SK-N-SH treated with all-trans-retinoic acid at 6 μM for 48 hours (cell line): Measurements from ENCODE around the gene MRPL28.
"Not testable (repeated sequence)": the region's sequence is repeated elsewhere in the genome, so short reads cannot be mapped to it uniquely, and the experiment has no call there.

Source experiments
- ATAC-seq: fragments of 200-7000 bp; cut with Tn5 transposase; 3 replicates; pipeline ENCODE4 v1.9.1; 2020; ENCODE audit warnings: mild to moderate bottlenecking, moderate library complexity
- BACH2 ChIP-seq: fragments of 250-450 bp; sonication (Bioruptor Pico); IDR thresholded peaks from 2 replicates; pipeline ENCODE4 v1.9.0; 2021; ENCODE audit warnings: mild to moderate bottlenecking, borderline replicate concordance
- CREB5 ChIP-seq: fragments of 250-450 bp; sonication (Bioruptor Pico); IDR thresholded peaks from 2 replicates; pipeline ENCODE4 v1.5.1; 2020; ENCODE audit warnings: low read depth, mild to moderate bottlenecking, moderate library complexity
- CSDC2 ChIP-seq: fragments of 250-450 bp; sonication (Bioruptor Pico); IDR thresholded peaks from 2 replicates; pipeline ENCODE4 v1.5.0; 2020; ENCODE audit warnings: mild to moderate bottlenecking, moderate library complexity
- ESRRG ChIP-seq: fragments of 250-450 bp; sonication (Bioruptor Pico); IDR thresholded peaks from 2 replicates; pipeline ENCODE4 v1.6.1; 2021; ENCODE audit warnings: mild to moderate bottlenecking
- GLIS3 ChIP-seq: fragments of 250-450 bp; sonication (Bioruptor Pico); IDR thresholded peaks from 2 replicates; pipeline ENCODE4 v1.5.0; 2020; ENCODE audit warnings: mild to moderate bottlenecking, moderate library complexity
- ISL1 ChIP-seq: fragments of 250-450 bp; sonication (Bioruptor Pico); IDR thresholded peaks from 2 replicates; pipeline ENCODE4 v2.1.2; 2022; ENCODE audit warnings: mild to moderate bottlenecking, moderate library complexity
- OSR1 ChIP-seq: fragments of 250-450 bp; sonication (Bioruptor Pico); IDR thresholded peaks from 2 replicates; pipeline ENCODE4 v1.8.0; 2022; ENCODE audit warnings: moderate library complexity, mild to moderate bottlenecking, inconsistent platforms
- PATZ1 ChIP-seq: fragments of 250-450 bp; sonication (Bioruptor Pico); IDR thresholded peaks from 2 replicates; pipeline ENCODE4 v1.8.0; 2020; ENCODE audit warnings: mild to moderate bottlenecking, moderate library complexity, borderline replicate concordance
- POU6F1 ChIP-seq: fragments of 250-450 bp; sonication (Bioruptor Pico); IDR thresholded peaks from 2 replicates; pipeline ENCODE4 v1.8.0; 2021; ENCODE audit warnings: low read depth, mild to moderate bottlenecking, moderate library complexity, borderline replicate concordance
- PPARA ChIP-seq: fragments of 250-450 bp; sonication (Bioruptor Pico); IDR thresholded peaks from 2 replicates; pipeline ENCODE4 v1.5.0; 2020; ENCODE audit warnings: mild to moderate bottlenecking, borderline replicate concordance
- RARB ChIP-seq: fragments of 250-450 bp; sonication (Bioruptor Pico); IDR thresholded peaks from 2 replicates; pipeline ENCODE4 v1.8.0; 2021; ENCODE audit warnings: mild to moderate bottlenecking, moderate library complexity
- SNAI2 ChIP-seq: fragments of 250-450 bp; sonication (Bioruptor Pico); IDR thresholded peaks from 2 replicates; pipeline ENCODE4 v1.5.0; 2020; ENCODE audit warnings: mild to moderate bottlenecking, moderate library complexity
- TCF4 ChIP-seq: fragments of 250-450 bp; sonication (Bioruptor Pico); IDR thresholded peaks from 2 replicates; pipeline ENCODE4 v1.8.0; 2021; ENCODE audit warnings: mild to moderate bottlenecking, moderate library complexity, borderline replicate concordance
- TOX ChIP-seq: fragments of 250-450 bp; sonication (Bioruptor Pico); IDR thresholded peaks from 2 replicates; pipeline ENCODE4 v1.8.0; 2021; ENCODE audit warnings: mild to moderate bottlenecking, moderate library complexity, borderline replicate concordance
- ZC3H10 ChIP-seq: fragments of 250-450 bp; sonication (Bioruptor Pico); IDR thresholded peaks from 2 replicates; pipeline ENCODE4 v1.5.1; 2021; ENCODE audit warnings: mild to moderate bottlenecking, moderate library complexity
- ZFP3 ChIP-seq: fragments of 250-450 bp; sonication (Bioruptor Pico); IDR thresholded peaks from 2 replicates; pipeline ENCODE4 v1.5.0; 2020; ENCODE audit warnings: mild to moderate bottlenecking, moderate library complexity
- ZFP30 ChIP-seq: fragments of 450-650 bp; formaldehyde crosslinking; IDR thresholded peaks from 2 replicates; pipeline ENCODE4 v1.5.0; 2022; ENCODE audit warnings: mild to moderate bottlenecking, moderate library complexity
- ZNF565 ChIP-seq: fragments of 450-650 bp; formaldehyde crosslinking; conservative IDR thresholded peaks from 2 replicates; pipeline ENCODE4 v1.5.0; 2020; ENCODE audit warnings: low read depth, mild to moderate bottlenecking, moderate library complexity
- ZNF70 ChIP-seq: fragments of 450-650 bp; formaldehyde crosslinking; IDR thresholded peaks from 2 replicates; pipeline ENCODE4 v1.5.0; 2020; ENCODE audit warnings: mild to moderate bottlenecking, moderate library complexity
- ZNF8 ChIP-seq: fragments of 450-650 bp; formaldehyde crosslinking; IDR thresholded peaks from 2 replicates; pipeline ENCODE4 v1.5.0; 2020; ENCODE audit warnings: mild to moderate bottlenecking, moderate library complexity
- TF ChIP-seq, protein P1 (sequence below): fragments of 250-450 bp; sonication (Bioruptor Pico); IDR thresholded peaks from 2 replicates; pipeline ENCODE4 v1.5.1; 2021; ENCODE audit warnings: mild to moderate bottlenecking, moderate library complexity

Gene MRPL28

DNA sequence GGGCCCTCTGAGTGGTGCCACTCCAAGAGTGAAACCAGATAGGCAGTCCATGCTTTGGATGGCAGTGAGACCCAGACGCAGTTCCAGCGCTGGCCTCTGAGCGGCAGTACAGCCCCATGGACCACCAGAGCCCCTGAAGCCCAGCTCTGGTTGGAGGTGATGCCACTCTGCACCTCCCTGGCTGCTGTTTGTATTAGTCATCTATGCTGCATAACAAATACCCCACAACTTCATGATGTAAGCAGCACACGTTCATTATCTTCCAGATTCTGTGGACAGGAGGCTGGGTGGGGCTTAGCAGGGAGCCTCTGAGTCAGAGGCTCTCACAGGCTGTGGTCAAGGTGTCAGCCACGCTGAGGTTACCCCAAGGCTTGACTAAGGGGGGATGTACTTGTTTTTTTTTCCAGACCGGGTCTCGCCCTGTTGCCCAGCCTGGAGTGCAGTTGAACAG is 21.6 kb upstream of the MRPL28 start:
- ATAC-seq = peak; percentile 76
- no peak for TF ChIP-seq CSDC2 (CRISPR knock-in tag)
- TF ChIP-seq ZNF70 (CRISPR knock-in tag) = no peak
- TF ChIP-seq BACH2 (CRISPR knock-in tag) = no peak
- no peak for TF ChIP-seq ZNF8 (CRISPR knock-in tag)
- TF ChIP-seq POU6F1 (CRISPR knock-in tag) = no peak
- TF ChIP-seq ZNF565 (CRISPR knock-in tag) = no peak
- TF ChIP-seq TOX = no peak
- no peak for TF ChIP-seq TCF4 (CRISPR knock-in tag)
- no peak for TF ChIP-seq GLIS3 (CRISPR knock-in tag)
- TF ChIP-seq SNAI2 (CRISPR knock-in tag) = no peak
- TF ChIP-seq, protein P1, sequence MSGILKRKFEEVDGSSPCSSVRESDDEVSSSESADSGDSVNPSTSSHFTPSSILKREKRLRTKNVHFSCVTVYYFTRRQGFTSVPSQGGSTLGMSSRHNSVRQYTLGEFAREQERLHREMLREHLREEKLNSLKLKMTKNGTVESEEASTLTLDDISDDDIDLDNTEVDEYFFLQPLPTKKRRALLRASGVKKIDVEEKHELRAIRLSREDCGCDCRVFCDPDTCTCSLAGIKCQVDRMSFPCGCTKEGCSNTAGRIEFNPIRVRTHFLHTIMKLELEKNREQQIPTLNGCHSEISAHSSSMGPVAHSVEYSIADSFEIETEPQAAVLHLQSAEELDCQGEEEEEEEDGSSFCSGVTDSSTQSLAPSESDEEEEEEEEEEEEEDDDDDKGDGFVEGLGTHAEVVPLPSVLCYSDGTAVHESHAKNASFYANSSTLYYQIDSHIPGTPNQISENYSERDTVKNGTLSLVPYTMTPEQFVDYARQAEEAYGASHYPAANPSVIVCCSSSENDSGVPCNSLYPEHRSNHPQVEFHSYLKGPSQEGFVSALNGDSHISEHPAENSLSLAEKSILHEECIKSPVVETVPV (CRISPR knock-in tag) = no peak
- no peak for TF ChIP-seq RARB
- no peak for TF ChIP-seq ESRRG (CRISPR knock-in tag)
- TF ChIP-seq ISL1 (CRISPR knock-in tag) = no peak
- no peak for TF ChIP-seq PATZ1 (CRISPR knock-in tag)
- no peak for TF ChIP-seq ZFP30 (CRISPR knock-in tag)

GRCh38 chr16:389352-389751 is 19.0 kb upstream of the MRPL28 start:
- no peak for TF ChIP-seq SNAI2 (CRISPR knock-in tag)
- TF ChIP-seq GLIS3 (CRISPR knock-in tag) = no peak
- no peak for TF ChIP-seq ZNF565 (CRISPR knock-in tag)
- no peak for TF ChIP-seq PPARA (CRISPR knock-in tag)
- no peak for TF ChIP-seq ESRRG (CRISPR knock-in tag)
- no peak for TF ChIP-seq CREB5 (CRISPR knock-in tag)
- TF ChIP-seq ZFP3 (CRISPR knock-in tag) = no peak
- TF ChIP-seq ZNF8 (CRISPR knock-in tag) = no peak
- TF ChIP-seq CSDC2 (CRISPR knock-in tag) = no peak
- ATAC-seq = no peak

GRCh38 chr16:387761-388666 is 17.7 kb upstream of the MRPL28 start:
- ATAC-seq = not testable (repeated sequence)

- ATAC-seq = no peak
- TF ChIP-seq ZNF8 (CRISPR knock-in tag) (no peak), OSR1 (CRISPR knock-in tag) (no peak), PATZ1 (CRISPR knock-in tag) (no peak), TCF4 (CRISPR knock-in tag) (no peak), ISL1 (CRISPR knock-in tag) (no peak), ZC3H10 (CRISPR knock-in tag) (no peak), POU6F1 (CRISPR knock-in tag) (no peak), ZFP3 (CRISPR knock-in tag) (no peak), ZNF70 (CRISPR knock-in tag) (no peak), BACH2 (CRISPR knock-in tag) (no peak)
These were observed 16.4 kb upstream of the MRPL28 start for GRCh38 chr16:386641-387156.
